Omental fat pad (tissue), 4 donors: ENCODE measurements around the gene C17orf67. TPM values are rescaled to one million over a fixed set of nuclear protein-coding genes. Genes with fewer than 3 reads are reported as not detected.

Experiments
- ATAC-seq: fragments of 150-250 bp; one replicate; pipeline ENCODE4 v1.9.1; 2016; ENCODE audit warnings: mild to moderate bottlenecking, moderate library complexity; ENCODE audit not compliant: low FRiP score
- DNase-seq: peaks from one replicate; pipeline ENCODE4 v3.0.0-alpha.2; 2019; ENCODE audit warnings: low spot score
- total RNA-seq, 4 donors: library from RNA; depleted of rRNA; stranded (reverse); fragments of >200 nt; gene quantifications; one replicate each; pipeline ENCODE4 v1.1.0, GENCODE V29; 2016
- TF ChIP-seq, protein P1 (sequence below), 3 donors: fragments of 450-650 bp; IDR thresholded peaks; one replicate each; pipeline ENCODE4 v1.5.1; 2016 to 2017; ENCODE audit warnings: antibody characterized with exemption in 3 of 3, mild to moderate bottlenecking in 3 of 3, moderate library complexity in 2 of 3

C17orf67 gene
- total RNA-seq, 4 donors from 2014 or later = 0.44 to 5.4 (median 1.3) TPM

DNA sequence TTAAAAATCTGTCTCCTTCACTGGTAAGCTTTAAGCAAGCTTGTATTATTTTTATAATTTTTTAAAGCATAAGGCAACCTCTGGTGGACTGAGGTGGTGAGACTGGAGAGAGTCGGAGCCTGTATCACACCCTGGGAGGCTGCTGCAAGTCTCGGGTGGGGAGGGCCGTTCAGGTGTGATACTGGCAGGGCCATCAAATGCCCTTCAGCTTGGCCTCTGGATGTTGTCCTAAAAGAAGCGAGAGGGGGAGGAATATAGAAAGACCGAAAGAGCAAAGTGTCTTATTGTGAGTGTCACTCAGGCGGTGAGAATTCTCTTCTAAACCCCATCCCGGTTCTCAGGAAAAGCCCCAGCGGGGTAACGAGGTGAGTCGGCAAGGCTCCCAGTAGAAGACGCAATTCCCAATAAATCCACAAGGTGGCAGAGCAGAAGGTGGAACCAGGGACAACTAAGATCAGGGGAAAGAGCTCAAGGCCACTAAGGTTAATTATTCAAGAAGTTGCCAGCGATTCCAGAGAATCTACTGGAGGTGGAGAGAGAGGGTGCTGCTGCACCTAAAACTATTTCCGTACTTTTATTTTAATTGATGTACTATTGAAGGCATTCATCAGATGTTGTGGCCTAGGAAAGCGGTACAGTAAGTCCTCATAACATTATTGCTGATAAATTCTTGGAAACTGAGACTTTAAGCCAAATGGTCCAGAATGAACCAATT is 14.1 kb downstream of the C17orf67 start:
- TF ChIP-seq, protein P1, sequence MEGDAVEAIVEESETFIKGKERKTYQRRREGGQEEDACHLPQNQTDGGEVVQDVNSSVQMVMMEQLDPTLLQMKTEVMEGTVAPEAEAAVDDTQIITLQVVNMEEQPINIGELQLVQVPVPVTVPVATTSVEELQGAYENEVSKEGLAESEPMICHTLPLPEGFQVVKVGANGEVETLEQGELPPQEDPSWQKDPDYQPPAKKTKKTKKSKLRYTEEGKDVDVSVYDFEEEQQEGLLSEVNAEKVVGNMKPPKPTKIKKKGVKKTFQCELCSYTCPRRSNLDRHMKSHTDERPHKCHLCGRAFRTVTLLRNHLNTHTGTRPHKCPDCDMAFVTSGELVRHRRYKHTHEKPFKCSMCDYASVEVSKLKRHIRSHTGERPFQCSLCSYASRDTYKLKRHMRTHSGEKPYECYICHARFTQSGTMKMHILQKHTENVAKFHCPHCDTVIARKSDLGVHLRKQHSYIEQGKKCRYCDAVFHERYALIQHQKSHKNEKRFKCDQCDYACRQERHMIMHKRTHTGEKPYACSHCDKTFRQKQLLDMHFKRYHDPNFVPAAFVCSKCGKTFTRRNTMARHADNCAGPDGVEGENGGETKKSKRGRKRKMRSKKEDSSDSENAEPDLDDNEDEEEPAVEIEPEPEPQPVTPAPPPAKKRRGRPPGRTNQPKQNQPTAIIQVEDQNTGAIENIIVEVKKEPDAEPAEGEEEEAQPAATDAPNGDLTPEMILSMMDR (IDR thresholded peaks at IDR 0.05) = peak in 1 of 3 donors; percentile 55
- peak; percentile 51 for DNase-seq
- ATAC-seq = peak; percentile 61

DNA sequence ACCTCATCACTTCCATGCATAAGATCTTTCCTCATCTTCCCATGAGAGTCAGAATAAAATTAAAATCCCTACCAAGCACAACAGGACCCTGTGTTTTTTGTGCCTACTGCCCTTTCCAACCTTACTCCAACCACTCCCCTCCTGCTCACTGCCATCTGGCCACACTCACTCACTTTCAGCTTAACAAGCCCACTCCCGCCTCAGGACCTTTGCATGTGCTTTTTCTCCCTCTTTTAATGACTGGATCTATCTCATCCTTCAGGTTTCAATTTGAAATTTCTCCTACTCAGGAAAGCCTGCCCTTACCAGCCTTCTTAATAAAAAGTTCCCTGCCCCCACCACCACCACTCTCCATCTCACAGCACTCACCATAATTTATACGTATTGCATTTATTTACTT is 14.7 kb downstream of the C17orf67 start:
- DNase-seq = no peak
- ATAC-seq = no peak
- TF ChIP-seq, protein P1 (IDR thresholded peaks at IDR 0.05) = no peak

DNA sequence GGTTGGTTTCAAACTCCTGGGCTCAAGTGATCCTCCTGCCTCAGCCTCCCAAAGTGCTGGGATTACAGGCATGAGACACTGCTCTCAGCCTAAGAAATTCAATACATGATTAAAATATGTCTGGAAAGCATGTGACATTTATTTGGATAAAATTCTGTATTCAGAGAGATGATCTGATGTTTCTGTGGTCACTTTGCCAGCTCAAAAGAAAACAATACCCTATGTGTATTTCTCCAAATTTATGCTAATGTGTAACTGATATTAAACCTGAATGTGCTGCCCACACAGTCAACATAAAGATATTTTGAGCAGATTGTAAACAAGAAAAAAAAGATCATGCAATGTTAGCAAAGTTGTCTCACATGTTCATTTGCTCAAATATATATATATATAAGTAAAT is 16.7 kb downstream of the C17orf67 start:
- TF ChIP-seq, protein P1 (IDR thresholded peaks at IDR 0.05) = no peak
- ATAC-seq = no peak
- DNase-seq = no peak

DNA sequence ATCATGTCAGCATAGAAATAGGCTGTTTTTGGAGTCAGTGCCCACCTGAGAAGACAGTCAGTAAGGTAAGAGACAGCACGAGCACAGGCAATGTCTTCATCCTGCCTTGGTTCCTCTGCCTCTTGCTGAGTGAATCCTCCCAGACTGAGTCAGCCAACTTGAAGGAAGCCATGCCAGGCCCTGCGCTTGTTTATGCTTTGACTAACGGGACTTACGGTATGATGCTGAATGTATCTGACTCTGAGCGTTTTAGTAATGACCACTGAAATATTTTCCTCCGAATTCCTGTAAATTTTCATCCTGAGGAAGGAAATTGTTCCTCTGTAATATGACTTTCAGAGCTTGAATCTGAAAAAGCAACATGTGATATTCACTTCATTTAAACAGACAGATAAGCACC is 18.0 kb downstream of the C17orf67 start:
- DNase-seq (no peak), ATAC-seq (peak; percentile 56)
- TF ChIP-seq, protein P1 (IDR thresholded peaks at IDR 0.05) = no peak

DNA sequence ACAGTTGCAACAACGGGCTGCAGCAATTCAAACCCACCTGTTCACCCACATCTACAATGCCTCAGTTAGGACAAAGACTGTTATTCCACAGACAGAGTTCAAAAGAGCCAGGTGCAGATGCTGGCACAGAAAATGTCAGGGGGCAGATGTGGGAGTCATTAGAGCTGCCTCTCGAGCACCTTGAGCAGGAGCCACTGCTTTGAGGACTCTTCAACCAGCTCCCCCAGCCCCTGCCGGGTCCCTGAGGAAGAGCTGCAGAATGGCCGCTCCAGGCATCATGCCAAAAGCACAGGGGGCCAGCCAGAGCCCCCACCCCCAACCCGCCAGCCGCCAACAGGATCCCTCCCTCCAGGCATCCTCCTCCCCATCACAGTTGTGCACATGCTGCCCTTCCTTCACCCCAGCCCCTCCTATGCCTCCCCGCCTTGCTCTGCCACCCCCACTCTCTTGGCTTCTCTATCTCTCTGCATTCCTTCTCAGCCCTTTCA is 20.8 kb downstream of the C17orf67 start:
- ATAC-seq (no peak), DNase-seq (no peak)
- TF ChIP-seq, protein P1 (IDR thresholded peaks at IDR 0.05) = no peak

GRCh38 chr17:56810891-56811775 is 22.6 kb downstream of the C17orf67 start:
- ATAC-seq (no peak), DNase-seq (no peak)
- TF ChIP-seq, protein P1 (IDR thresholded peaks at IDR 0.05) = no peak
